ENCODE measurements around the gene SLC50A1.
A peak's percentile ranks its signal among the peaks of the same experiment; 100 is the strongest.

SLC50A1 gene

GRCh38 chr1:155135415-155136028, at the start of gene SLC50A1:
TSS of gene SLC50A1 (plus strand) at chr1:155135852. CDS start at chr1:155135912, 60 bp downstream.
- DNase-seq = peak; percentile 92

- DNase-seq = peak; percentile 83
These were observed 49.4 kb upstream of the SLC50A1 start for GRCh38 chr1:155086128-155086741.

GRCh38 chr1:155086856-155087535, 48.7 kb upstream of the SLC50A1 start:
- DNase-seq = no peak

- peak; percentile 85 for DNase-seq
These were observed 44.3 kb upstream of the SLC50A1 start for GRCh38 chr1:155091071-155092051.

GRCh38 chr1:155092131-155092530, 43.5 kb upstream of the SLC50A1 start:
- no peak for DNase-seq

GRCh38 chr1:155092641-155093040, 43.0 kb upstream of the SLC50A1 start:
- DNase-seq = no peak

- no peak for DNase-seq
These were observed 41.6 kb upstream of the SLC50A1 start for GRCh38 chr1:155093911-155094621.

GRCh38 chr1:155094622-155094948, 41.1 kb upstream of the SLC50A1 start:
- no peak for DNase-seq

- no peak for DNase-seq
These were observed 36.3 kb upstream of the SLC50A1 start for GRCh38 chr1:155099331-155099730.

GRCh38 chr1:155103325-155103724, 32.3 kb upstream of the SLC50A1 start:
- DNase-seq = no peak

GRCh38 chr1:155104605-155105534, 30.8 kb upstream of the SLC50A1 start:
- no peak for DNase-seq

- no peak for DNase-seq
These were observed 30.0 kb upstream of the SLC50A1 start for GRCh38 chr1:155105604-155106011.

- no peak for DNase-seq
These were observed 28.8 kb upstream of the SLC50A1 start for GRCh38 chr1:155106862-155107261.

GRCh38 chr1:155107309-155108264, 28.1 kb upstream of the SLC50A1 start:
- DNase-seq = no peak

- DNase-seq = no peak
These were observed 27.4 kb upstream of the SLC50A1 start for GRCh38 chr1:155108296-155108695.

GRCh38 chr1:155110381-155110780, 25.3 kb upstream of the SLC50A1 start:
- DNase-seq = no peak

- DNase-seq = no peak
These were observed 24.8 kb upstream of the SLC50A1 start for GRCh38 chr1:155110826-155111225.

GRCh38 chr1:155113450-155113980, 22.1 kb upstream of the SLC50A1 start:
- no peak for DNase-seq

- DNase-seq = no peak
These were observed 19.4 kb upstream of the SLC50A1 start for GRCh38 chr1:155116113-155116764.
